Prostate gland (tissue), 2 donors: Measurements from ENCODE around the gene ENPP6.

ENCODE experiments used
- POLR2A ChIP-seq: fragments of 450-650 bp; IDR thresholded peaks from one replicate; pipeline ENCODE4 v1.6.1; 2016; ENCODE audit warnings: antibody characterized with exemption, mild to moderate bottlenecking
- POLR2AphosphoS5 ChIP-seq: sonication (generic); formaldehyde crosslinking; IDR thresholded peaks from one replicate; pipeline ENCODE4 v1.6.1; 2017; ENCODE audit warnings: antibody characterized with exemption
- TF ChIP-seq, protein P1 (sequence below), 4 experiments: fragments of 200-600 bp in 2 of 4; fragments of 450-650 bp in 2 of 4; sonication (generic) in 2 of 4; IDR thresholded peaks; 1 replicate in 3 of 4; 2 replicates in 1 of 4; pipeline ENCODE4 v1.5.1; 2016 to 2019; ENCODE audit warnings: antibody characterized with exemption in 4 of 4, mild to moderate bottlenecking in 2 of 4, moderate library complexity in 2 of 4

DNA sequence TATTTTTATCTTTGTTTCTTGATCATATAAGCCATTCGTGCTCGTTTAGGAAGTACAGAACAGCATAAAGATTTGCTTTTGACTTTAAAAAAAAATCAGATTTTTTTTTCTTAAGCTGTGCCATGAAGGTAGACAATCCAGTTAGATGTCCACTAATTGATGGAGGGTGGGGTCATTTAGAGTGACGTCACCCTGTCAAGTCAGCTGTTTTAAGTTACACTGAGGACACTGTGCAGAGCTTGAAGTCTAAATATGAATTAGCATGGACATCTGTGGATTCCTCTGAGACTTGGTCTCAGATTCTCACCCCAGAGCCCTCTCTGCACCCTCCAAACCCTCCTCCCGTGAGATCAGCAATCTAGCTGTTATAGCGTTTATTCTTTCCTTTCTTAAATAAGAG, 63.9 kb downstream of the ENPP6 start:
- TF ChIP-seq, protein P1, sequence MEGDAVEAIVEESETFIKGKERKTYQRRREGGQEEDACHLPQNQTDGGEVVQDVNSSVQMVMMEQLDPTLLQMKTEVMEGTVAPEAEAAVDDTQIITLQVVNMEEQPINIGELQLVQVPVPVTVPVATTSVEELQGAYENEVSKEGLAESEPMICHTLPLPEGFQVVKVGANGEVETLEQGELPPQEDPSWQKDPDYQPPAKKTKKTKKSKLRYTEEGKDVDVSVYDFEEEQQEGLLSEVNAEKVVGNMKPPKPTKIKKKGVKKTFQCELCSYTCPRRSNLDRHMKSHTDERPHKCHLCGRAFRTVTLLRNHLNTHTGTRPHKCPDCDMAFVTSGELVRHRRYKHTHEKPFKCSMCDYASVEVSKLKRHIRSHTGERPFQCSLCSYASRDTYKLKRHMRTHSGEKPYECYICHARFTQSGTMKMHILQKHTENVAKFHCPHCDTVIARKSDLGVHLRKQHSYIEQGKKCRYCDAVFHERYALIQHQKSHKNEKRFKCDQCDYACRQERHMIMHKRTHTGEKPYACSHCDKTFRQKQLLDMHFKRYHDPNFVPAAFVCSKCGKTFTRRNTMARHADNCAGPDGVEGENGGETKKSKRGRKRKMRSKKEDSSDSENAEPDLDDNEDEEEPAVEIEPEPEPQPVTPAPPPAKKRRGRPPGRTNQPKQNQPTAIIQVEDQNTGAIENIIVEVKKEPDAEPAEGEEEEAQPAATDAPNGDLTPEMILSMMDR (IDR thresholded peaks at IDR 0.05) = no peak
- TF ChIP-seq POLR2AphosphoS5 (no peak), POLR2A (no peak)
